HFF-Myc (cell line): Measurements from ENCODE around the gene COL18A1.

Source experiments
- DNase-seq: peaks from one replicate; pipeline ENCODE4 v3.0.0-alpha.2; 2011; ENCODE audit warnings: low read depth; ENCODE audit errors: extremely low read depth
- H3K4me3 ChIP-seq: replicated peaks from 2 replicates; pipeline ENCODE4 v1.5.1; 2011; ENCODE audit warnings: low read depth, mild to moderate bottlenecking, control low read depth, low read length
- TF ChIP-seq, protein P1 (sequence below): IDR thresholded peaks from 2 replicates; pipeline ENCODE4 v1.5.1; 2012; ENCODE audit warnings: mild to moderate bottlenecking, low read depth, low read length, control low read depth; ENCODE audit errors: missing control alignments

COL18A1 gene

DNA sequence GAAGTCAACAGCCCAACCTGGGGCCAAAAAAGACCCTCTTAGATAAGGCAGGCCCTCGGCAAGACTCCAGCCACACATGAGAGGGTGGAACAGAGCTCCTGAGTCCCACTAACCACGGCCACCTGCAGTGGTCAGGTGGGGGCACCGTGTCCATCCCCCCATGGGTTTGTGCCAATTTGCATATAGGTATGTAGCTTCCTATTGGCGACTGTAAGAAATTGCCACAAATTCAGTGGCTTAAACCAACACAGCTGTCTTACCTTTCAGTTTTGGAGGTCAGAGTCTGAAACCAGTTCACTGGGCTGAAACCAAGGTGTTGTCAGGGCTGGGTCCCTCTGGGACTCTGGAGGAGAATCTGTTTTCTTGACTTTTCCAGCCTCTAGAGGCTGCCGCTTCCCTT lies 59.3 kb downstream of the COL18A1 start:
- TF ChIP-seq, protein P1, sequence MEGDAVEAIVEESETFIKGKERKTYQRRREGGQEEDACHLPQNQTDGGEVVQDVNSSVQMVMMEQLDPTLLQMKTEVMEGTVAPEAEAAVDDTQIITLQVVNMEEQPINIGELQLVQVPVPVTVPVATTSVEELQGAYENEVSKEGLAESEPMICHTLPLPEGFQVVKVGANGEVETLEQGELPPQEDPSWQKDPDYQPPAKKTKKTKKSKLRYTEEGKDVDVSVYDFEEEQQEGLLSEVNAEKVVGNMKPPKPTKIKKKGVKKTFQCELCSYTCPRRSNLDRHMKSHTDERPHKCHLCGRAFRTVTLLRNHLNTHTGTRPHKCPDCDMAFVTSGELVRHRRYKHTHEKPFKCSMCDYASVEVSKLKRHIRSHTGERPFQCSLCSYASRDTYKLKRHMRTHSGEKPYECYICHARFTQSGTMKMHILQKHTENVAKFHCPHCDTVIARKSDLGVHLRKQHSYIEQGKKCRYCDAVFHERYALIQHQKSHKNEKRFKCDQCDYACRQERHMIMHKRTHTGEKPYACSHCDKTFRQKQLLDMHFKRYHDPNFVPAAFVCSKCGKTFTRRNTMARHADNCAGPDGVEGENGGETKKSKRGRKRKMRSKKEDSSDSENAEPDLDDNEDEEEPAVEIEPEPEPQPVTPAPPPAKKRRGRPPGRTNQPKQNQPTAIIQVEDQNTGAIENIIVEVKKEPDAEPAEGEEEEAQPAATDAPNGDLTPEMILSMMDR = no peak
- H3K4me3 ChIP-seq = no peak overlapping the region
- no peak for DNase-seq

DNA sequence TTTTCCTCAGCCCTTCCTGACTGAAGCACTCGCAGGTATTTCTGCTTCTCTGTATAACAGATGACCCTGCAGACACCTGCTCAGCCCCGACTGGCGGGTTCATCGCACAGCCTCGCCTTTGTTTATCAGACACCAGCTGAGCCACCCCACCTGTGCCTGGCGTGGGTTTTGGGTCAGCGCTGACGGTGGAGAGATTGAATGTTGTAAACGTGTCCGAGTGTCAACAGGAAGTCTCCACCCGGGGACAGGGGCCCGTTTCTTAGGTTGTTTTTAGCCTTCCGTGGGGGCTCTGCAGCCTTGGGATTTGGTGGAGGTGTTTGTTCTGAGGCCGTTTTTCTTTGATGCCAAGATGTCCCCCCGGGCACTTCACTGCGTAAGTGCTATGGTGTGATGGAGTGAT lies 60.1 kb downstream of the COL18A1 start:
- H3K4me3 ChIP-seq = no peak overlapping the region
- no peak for DNase-seq
- TF ChIP-seq, protein P1 = no peak

DNA sequence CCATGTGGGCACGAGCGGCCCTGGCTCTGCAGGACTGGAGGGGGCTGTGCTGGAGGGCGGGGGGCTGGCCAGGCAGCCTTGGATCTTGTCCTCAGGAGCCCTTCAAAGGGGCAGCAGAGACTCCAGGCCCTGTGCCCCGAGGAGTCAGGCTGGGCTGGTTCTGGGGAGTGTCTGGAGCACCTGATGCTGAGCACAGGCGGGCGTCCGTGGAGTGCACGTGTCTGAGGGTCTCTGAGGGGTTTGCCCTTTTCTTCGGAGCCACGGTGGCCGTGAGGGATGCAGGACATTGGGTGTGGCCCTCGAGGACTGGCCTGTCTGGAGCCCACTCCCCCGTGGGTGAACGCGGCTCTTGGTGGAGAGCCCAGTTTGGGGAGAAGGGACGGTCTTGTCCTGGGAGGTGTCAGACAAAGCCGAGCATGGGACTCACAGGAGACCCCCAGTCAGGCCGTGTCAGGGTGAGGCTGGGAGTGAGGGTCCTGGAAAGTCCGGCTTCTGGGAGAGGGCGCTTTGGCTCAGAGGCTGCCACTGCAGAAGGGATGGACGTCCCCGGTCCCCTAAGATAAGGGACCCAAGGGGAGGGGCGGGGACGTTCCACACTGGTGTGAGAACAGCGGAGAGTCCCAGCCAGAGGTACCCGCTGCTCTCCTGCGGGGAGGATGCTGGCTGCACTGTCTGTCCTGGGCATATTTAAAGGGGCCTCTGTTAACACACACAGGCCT lies 60.8 kb downstream of the COL18A1 start:
- TF ChIP-seq, protein P1 = no peak

DNA sequence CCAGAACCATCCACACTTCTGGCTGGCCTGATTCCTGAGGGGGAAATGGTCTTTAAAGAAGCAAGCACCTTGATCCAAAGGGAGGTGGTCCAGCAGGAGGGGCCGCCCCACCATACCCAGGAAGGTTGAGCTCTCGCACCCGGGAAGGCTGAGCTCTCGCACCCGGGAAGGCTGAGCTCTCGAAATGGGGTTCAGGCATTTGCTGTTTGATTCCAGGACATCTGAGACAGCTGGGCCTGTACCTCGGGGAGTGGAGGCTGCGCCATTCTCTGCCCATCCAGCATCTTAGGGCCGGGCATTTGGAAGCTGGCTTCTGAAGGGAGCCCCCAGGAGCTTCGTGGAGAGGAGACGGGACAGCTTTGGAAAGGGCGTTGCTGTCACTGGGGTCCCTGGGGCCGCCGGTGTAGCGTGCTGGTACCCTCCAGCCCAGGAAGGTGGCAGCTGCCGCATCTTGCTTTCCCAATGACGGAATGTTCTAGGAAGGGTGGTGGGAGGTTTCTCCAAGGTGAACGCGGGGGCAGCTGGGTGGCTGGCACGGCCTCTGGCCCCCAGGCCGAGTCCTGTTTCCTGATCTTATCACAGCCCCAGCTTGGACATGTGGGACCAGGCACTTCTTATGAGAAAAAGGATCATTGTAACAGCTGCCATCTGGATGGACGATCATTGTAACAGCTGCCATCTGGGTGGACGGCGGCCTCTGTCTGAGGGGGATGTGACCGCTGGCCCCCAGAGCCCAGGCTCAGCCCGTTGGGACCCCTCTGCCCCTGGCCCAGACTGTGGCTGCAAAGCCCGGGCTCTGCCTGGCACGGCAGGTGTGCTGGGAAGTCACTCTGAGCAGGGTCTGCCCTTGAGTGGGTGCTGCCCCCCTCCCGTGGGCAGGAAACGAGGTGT lies 61.6 kb downstream of the COL18A1 start:
- H3K4me3 ChIP-seq = no peak overlapping the region
- TF ChIP-seq, protein P1 = no peak
- DNase-seq = no peak

More for the DNA sequence above, 60.8 kb downstream of the COL18A1 start:
- H3K4me3 ChIP-seq = no peak overlapping the region
- DNase-seq = no peak

DNA sequence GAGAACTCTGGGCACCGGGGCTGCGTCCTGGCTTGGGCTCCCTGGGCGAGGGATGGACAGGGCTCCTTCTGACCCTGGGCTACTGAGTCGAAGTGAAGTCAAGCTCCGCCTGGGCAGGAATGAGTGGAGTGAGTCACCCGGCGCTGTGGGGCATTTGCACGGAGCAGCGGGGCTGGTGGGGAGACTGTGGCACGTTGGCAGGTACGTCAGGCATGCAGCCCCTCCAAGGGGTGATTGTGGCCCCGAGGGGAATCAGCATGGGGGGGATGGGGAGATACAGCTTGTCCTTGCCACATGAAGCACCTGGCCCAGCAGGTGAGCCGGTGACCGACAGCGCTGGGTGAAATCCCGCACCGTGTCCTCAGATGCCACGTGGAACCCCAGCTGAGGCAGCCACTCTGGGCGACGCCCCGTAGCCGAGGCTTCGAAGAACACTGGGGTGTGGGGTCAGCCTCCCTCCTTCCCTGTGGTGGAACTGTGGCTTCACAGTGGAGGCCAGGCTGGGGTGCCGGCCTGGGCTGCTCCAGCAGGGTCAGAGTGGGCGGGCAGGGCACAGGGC lies 62.3 kb downstream of the COL18A1 start:
- H3K4me3 ChIP-seq = no peak overlapping the region
- DNase-seq = no peak
- TF ChIP-seq, protein P1 = no peak

DNA sequence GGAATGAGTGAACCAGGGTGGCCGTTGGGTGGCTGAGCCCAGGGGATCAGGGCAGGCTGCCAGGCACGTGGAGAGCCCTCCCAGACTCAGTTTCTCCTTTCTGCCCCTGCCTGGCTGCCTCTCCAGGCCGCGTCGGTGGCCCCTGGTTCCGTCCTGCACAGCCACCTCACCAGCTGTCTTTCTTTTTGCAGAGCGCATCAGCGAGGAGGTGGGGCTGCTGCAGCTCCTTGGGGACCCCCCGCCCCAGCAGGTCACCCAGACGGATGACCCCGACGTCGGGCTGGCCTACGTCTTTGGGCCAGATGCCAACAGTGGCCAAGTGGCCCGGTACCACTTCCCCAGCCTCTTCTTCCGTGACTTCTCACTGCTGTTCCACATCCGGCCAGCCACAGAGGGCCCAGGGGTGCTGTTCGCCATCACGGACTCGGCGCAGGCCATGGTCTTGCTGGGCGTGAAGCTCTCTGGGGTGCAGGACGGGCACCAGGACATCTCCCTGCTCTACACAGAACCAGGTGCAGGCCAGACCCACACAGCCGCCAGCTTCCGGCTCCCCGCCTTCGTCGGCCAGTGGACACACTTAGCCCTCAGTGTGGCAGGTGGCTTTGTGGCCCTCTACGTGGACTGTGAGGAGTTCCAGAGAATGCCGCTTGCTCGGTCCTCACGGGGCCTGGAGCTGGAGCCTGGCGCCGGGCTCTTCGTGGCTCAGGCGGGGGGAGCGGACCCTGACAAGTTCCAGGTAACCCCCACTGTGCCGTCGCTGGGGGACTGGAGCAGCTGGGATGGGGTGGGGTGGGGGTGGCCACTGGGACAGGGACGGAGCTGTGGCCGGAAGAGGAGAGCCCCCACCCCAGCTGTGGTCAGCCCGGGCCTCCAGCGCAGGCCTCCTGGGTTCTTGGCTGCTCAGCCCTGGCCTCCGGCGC lies 63.3 kb downstream of the COL18A1 start:
- no peak for DNase-seq
- no peak overlapping the region for H3K4me3 ChIP-seq
- TF ChIP-seq, protein P1 = no peak
